AG04450 (cell line): ENCODE results near the gene PIM2. TPM values are rescaled to one million over a fixed set of nuclear protein-coding genes. Genes with fewer than 3 reads are reported as not detected.

ENCODE experiments used
- CTCF ChIA-PET: fragments of 300-600, 350-600 bp; formaldehyde crosslinking; extraction: SDS; loops from one replicate; lab custom pipeline; 2022; ENCODE audit warnings: antibody characterized with exemption, inconsistent platforms; lab: Charles Lee
- POLR2A ChIA-PET: fragments of 350-600 bp; formaldehyde crosslinking; extraction: SDS; loops from one replicate; lab custom pipeline; 2021; ENCODE audit warnings: antibody characterized with exemption, inconsistent platforms; lab: Yijun Ruan, JAX
- DNase-seq: peaks from one replicate; pipeline ENCODE4 v3.0.0-alpha.2; 2011; ENCODE audit warnings: low read depth, low spot score
- H3K27ac ChIP-seq: one replicate; pipeline ENCODE4 v1.5.1; 2012; ENCODE audit warnings: low read depth, low read length, control low read depth
- H3K27me3 ChIP-seq: one replicate; pipeline ENCODE4 v1.6.0; 2012; ENCODE audit warnings: low read length; ENCODE audit not compliant: control insufficient read depth, insufficient read depth
- H3K4me3 ChIP-seq: 2 replicates; pipeline ENCODE4 v1.5.1; 2011; ENCODE audit warnings: mild to moderate bottlenecking, low read depth, low read length, control low read depth
- H3K9me3 ChIP-seq: 2 replicates; pipeline ENCODE4 v1.5.1; 2012; ENCODE audit warnings: low read length; ENCODE audit not compliant: control insufficient read depth, insufficient read depth
- polyA plus RNA-seq: library from polyadenylated mRNA; depleted of rRNA; stranded (reverse); fragments of >200 nt; gene quantifications from 2 replicates; pipeline ENCODE4 v1.2.3, GENCODE V29; 2011
- TF ChIP-seq, protein P1 (sequence below): IDR thresholded peaks from 2 replicates; pipeline ENCODE4 v1.5.1; 2011; ENCODE audit warnings: low read depth, low read length, control low read depth, inconsistent platforms

Gene PIM2
- polyA plus RNA-seq, 1 experiment = 3.8 TPM

DNA sequence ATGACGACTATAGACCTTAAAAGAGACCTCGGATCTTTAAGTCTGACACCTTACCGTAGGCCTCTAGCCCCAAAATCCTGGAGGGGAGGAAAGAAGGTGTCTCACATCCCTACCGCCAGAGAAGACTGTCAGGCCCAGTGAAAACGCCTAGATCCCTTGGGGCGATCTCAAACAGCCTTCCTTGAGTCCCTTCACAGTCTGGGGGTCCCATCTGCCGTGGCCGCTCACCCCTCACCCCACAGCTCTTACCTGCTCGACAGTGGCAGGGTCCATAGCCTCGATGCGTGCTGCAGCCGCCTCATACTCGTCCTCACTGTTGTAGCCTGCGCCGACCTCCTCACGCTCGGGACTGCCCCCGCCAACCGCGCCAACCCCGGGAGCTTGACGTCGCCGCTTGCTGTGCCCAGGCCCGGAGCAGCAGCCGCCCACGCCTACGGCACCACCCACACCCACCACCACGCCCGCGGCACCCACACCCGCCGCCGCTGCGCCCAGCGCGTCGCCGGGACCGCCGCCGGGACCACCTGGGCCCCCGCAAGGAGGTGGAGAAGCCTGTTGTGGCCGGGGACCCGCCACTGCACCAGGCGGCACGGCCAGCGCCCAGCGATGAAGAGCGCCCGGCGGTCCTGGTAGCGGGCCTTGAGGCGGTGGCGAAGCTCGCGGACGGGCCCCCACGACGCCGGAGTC, 38.0 kb upstream of the PIM2 start:
- no peak for DNase-seq
- H3K9me3 ChIP-seq = no peaks in the 10 kb centered on the region
- H3K4me3 ChIP-seq = peak overlapping the region; percentile 77
- H3K27me3 ChIP-seq = no peaks in the 10 kb centered on the region
- TF ChIP-seq, protein P1, sequence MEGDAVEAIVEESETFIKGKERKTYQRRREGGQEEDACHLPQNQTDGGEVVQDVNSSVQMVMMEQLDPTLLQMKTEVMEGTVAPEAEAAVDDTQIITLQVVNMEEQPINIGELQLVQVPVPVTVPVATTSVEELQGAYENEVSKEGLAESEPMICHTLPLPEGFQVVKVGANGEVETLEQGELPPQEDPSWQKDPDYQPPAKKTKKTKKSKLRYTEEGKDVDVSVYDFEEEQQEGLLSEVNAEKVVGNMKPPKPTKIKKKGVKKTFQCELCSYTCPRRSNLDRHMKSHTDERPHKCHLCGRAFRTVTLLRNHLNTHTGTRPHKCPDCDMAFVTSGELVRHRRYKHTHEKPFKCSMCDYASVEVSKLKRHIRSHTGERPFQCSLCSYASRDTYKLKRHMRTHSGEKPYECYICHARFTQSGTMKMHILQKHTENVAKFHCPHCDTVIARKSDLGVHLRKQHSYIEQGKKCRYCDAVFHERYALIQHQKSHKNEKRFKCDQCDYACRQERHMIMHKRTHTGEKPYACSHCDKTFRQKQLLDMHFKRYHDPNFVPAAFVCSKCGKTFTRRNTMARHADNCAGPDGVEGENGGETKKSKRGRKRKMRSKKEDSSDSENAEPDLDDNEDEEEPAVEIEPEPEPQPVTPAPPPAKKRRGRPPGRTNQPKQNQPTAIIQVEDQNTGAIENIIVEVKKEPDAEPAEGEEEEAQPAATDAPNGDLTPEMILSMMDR = no peak
- ChIA-PET POLR2A (no interaction called here), CTCF (interaction anchor here (3.0 kb wide), 1 partner anchor 11 kb away, joined by 13 read pairs; no protein-coding TSS in a partner anchor)
- no peak overlapping the region for H3K27ac ChIP-seq

- CTCF ChIA-PET = no interaction called here
- TF ChIP-seq, protein P1 = no peak
- Histone ChIP-seq H3K27ac (no peak overlapping the region), H3K4me3 (no peak overlapping the region), H3K9me3 (no peaks in the 10 kb centered on the region), H3K27me3 (no peaks in the 10 kb centered on the region)
- no peak for DNase-seq
- POLR2A ChIA-PET = no interaction called here
Measured at GRCh38 chrX:48948589-48948988, 29.8 kb upstream of the PIM2 start.

DNA sequence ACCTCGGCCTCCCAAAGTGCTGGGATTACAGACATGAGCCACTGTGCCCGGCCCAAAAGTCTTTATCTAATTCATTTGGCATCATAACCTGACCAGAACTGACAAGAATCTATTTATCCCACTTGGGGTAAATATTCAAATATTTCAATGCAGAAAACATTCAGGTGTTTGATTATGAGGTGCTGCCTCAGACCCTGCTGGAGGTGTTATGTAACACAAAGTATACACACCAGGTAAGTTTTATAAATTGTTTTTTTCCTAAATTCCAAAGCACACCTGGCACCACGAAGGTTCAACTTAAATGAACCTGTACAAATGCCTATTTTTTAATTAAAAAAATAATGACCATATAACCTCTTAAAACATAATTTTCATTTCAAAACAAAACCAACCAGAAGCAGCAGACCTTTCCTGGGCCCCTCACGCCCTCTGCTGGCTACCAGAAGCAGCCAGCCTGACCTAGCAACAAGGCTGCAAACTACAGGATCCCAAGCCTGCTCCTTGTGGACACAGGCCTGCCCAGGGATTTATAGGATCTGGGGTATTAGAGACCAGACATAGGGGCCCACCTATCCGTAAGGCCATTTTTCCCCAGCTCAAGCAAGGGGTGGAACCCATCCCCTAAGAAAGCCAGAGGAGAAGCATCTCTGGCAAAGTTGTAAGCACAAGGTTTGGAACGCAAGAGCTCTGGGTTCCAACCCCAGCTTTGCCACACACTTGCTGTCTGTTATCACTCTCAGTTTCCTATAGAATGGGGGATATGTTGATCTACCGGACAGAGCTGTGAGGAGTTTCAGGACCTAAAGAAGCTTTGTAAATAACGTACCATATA, 26.9 kb upstream of the PIM2 start:
- TF ChIP-seq, protein P1 = peak; percentile 74
- peak; percentile 4 for DNase-seq
- POLR2A ChIA-PET = no interaction called here
- Histone ChIP-seq H3K27ac (no peak overlapping the region), H3K9me3 (no peaks in the 10 kb centered on the region), H3K4me3 (no peak overlapping the region), H3K27me3 (no peaks in the 10 kb centered on the region)
- CTCF ChIA-PET = interaction anchor here (0.5 to 1.4 kb wide), 7 partner anchors 10 to 297 kb away, joined by 3 to 13 read pairs (median 5); no protein-coding TSS in a partner anchor

- ChIA-PET POLR2A (no interaction called here), CTCF (no interaction called here)
- H3K27ac ChIP-seq = no peak overlapping the region
Measured at GRCh38 chrX:48942895-48943294, 24.1 kb upstream of the PIM2 start.

More at GRCh38 chrX:48942895-48943294, 24.1 kb upstream of the PIM2 start:
- no peak for DNase-seq
- H3K9me3 ChIP-seq = no peaks in the 10 kb centered on the region
- no peak overlapping the region for H3K4me3 ChIP-seq
- TF ChIP-seq, protein P1 = no peak
- H3K27me3 ChIP-seq = no peaks in the 10 kb centered on the region
